Subcutaneous abdominal adipose tissue (tissue), 5 donors: ENCODE results near the gene TNIP1.

ENCODE experiments used
- H3K27ac ChIP-seq: one replicate; pipeline ENCODE4 v1.7.0; 2013; ENCODE audit warnings: low read depth, mild to moderate bottlenecking, inconsistent platforms, low read length, moderate library complexity
- H3K27me3 ChIP-seq, 5 donors: one replicate each; pipeline ENCODE4 v1.7.0; 2013; ENCODE audit warnings: low read length in 5 of 5, inconsistent platforms in 1 of 5; ENCODE audit not compliant: control insufficient read depth in 5 of 5, insufficient read depth in 4 of 5
- H3K36me3 ChIP-seq, 5 donors: one replicate each; pipeline ENCODE4 v1.7.0; 2013; ENCODE audit warnings: low read length in 5 of 5; ENCODE audit not compliant: control insufficient read depth in 5 of 5, insufficient read depth in 5 of 5
- H3K4me1 ChIP-seq, 5 donors: one replicate each; pipeline ENCODE4 v1.7.0; 2013; ENCODE audit warnings: low read length in 5 of 5, mild to moderate bottlenecking in 3 of 5, moderate library complexity in 1 of 5; ENCODE audit not compliant: control insufficient read depth in 5 of 5, insufficient read depth in 5 of 5
- H3K4me3 ChIP-seq, 5 donors: one replicate each; pipeline ENCODE4 v1.7.0; 2013; ENCODE audit warnings: low read length in 5 of 5, low read depth in 1 of 5
- H3K9ac ChIP-seq, 5 donors: one replicate each; pipeline ENCODE4 v1.7.0; 2013; ENCODE audit warnings: low read length in 5 of 5, mild to moderate bottlenecking in 4 of 5, moderate library complexity in 3 of 5
- H3K9me3 ChIP-seq, 5 donors: one replicate each; pipeline ENCODE4 v1.7.0; 2013; ENCODE audit warnings: low read length in 5 of 5; ENCODE audit not compliant: control insufficient read depth in 5 of 5
- donor health status: healthy.
- donor health status: healthy.
- donor health status: healthy.
- donor health status: healthy.
- donor health status: healthy.

The TNIP1 gene

DNA sequence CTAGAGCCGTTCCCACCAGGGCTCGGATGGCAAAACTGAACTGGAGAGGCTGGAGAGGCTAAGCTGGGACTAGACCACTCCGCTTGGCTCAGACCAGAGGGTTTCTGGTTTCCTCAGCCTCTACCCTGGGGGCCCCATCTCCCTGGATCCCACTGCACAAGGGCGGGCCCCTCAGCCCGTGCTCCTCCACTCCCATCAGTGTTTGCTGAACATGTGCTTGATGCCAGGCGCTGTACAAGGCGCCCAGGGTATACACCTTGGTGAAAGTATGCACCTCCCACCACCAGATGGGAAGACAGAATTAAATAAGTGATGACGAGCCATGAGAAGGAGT is 42.5 kb downstream of the TNIP1 start:
- H3K9me3 ChIP-seq = no peaks in the 10 kb centered on the region
- H3K27ac ChIP-seq = peak overlapping the region; percentile 99
- H3K27me3 ChIP-seq = no peaks in the 10 kb centered on the region
- peak overlapping the region in 1 of 5 donors; percentile 19 for H3K4me3 ChIP-seq
- peaks cover 4 to 96% (median 83%) of the 10 kb centered on the region in 5 donors for H3K36me3 ChIP-seq
- peaks cover 24 to 44% (median 40%) of the 10 kb centered on the region in 5 donors for H3K4me1 ChIP-seq
- H3K9ac ChIP-seq = peak overlapping the region in 4 of 5 donors; percentile 31 to 71 (median 56)

DNA sequence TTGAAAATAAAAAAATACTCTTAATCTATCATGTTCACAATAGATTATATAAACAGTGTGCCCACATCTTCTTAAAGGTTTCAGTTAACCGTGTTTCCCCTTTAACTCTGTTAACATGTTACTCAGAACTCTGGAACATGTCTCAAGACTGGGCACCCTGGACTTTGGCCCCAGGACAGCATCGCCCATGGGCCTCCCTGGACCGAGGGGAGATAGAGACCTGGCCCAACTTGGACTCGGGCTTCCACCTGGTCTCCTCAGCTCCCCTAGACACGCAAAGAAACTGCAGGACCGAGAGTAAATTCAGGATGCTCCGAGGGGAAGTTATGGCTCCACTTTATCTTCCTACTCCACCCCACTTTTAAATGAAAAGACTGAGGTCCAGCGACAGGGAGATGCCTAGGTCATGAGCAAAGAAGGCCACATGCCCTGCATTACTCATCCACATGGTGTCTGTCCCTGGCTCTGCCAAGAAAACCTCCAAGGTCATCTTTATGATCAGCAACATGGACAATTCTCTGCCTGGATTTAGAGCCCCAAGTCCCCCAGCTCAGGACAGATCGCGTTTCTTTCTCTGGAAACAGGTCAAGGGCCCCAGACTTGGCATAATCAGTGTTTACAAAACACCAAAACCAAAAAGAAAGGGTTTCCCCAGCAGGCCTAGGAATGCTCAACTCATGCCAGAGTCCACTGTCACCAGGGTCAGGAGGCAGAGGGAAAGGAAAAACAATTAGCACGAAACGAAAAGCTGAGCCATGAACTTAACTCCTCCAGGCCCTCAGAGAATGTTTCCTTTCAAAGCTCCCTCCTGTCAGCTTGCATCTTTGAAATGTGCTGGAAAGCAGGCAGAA is 43.0 kb downstream of the TNIP1 start:
- Histone ChIP-seq H3K4me1 (peaks cover 24 to 44% (median 40%) of the 10 kb centered on the region in 5 donors), H3K9me3 (no peaks in the 10 kb centered on the region), H3K36me3 (peaks cover 4 to 95% (median 82%) of the 10 kb centered on the region in 5 donors), H3K27ac (peak overlapping the region; percentile 99), H3K4me3 (peak overlapping the region in 1 of 5 donors; percentile 19), H3K9ac (peak overlapping the region in 4 of 5 donors; percentile 31 to 71 (median 56)), H3K27me3 (no peaks in the 10 kb centered on the region)

DNA sequence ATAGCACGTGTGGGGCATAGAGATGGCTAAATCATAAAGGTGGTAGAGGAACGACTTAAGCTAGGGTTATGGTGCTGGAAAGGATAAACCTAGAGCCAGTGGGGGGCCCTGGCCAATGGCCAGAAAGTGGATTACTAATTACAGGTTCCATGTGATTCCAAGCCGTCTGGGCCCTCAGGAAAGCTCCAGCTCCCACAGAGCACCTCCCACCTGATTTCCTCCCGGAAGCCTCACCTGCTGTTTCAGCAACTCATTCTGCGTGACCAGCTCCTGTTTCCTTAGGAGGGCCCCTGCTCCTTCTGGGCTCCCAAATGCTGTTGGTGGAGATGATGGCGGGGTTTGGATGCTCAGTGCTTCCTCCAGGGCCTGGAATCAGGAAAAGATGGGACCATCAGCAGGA is 44.3 kb downstream of the TNIP1 start:
- H3K9ac ChIP-seq = no peak overlapping the region
- no peaks in the 10 kb centered on the region for H3K27me3 ChIP-seq
- peaks cover 24 to 47% (median 43%) of the 10 kb centered on the region in 5 donors for H3K4me1 ChIP-seq
- no peak overlapping the region for H3K4me3 ChIP-seq
- H3K9me3 ChIP-seq = no peaks in the 10 kb centered on the region
- peak overlapping the region; percentile 99 for H3K27ac ChIP-seq
- peaks cover 4 to 95% (median 81%) of the 10 kb centered on the region in 5 donors for H3K36me3 ChIP-seq

DNA sequence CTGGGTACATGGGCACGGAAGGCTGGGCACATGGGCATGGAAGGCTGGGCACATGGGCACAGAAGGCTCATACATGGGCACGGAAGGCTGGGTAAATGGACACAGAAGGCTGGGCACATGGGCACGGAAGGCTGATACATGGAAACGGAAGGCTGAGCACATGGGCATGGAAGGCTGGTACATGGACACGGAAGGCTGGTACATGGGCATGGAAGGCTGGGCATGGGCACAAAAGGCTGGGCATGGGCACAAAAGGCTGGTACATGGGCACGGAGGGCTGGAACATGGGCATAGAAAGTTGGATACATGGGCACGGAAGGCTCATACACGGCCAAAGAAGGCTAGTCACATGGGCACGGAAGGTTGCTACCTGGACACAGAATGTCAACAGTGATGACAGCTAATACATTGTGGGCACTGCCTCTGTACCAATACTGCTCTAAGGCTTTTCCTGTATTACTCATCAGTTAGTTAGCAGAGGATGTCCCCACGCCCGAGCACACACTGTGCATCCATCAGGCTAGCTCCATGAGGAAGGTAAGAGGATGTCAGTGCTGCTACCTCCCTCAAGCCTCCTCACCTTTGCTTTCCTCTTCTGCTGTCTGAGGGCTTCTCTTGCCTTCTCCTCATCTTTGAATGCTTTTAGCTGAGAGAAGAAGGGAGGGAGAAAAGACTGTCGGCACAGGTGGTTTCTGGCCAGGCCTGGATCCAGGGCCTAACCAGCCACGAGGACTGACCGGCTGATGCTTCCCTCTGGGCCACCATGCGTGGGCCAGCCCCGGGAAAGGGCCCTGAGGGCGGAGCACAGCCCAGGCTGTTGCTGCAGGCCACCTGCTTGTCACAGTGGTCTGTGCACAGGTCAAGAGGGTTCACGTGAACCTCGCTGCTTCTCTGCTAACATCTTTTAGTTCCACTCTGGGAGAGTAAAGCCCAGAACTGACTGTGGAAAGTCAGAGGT is 46.1 kb downstream of the TNIP1 start:
- Histone ChIP-seq H3K4me3 (no peak overlapping the region), H3K9ac (no peak overlapping the region), H3K9me3 (no peaks in the 10 kb centered on the region), H3K27ac (no peak overlapping the region), H3K36me3 (peaks cover 4 to 96% (median 74%) of the 10 kb centered on the region in 5 donors), H3K4me1 (peaks cover 17 to 53% (median 49%) of the 10 kb centered on the region in 5 donors), H3K27me3 (no peaks in the 10 kb centered on the region)

DNA sequence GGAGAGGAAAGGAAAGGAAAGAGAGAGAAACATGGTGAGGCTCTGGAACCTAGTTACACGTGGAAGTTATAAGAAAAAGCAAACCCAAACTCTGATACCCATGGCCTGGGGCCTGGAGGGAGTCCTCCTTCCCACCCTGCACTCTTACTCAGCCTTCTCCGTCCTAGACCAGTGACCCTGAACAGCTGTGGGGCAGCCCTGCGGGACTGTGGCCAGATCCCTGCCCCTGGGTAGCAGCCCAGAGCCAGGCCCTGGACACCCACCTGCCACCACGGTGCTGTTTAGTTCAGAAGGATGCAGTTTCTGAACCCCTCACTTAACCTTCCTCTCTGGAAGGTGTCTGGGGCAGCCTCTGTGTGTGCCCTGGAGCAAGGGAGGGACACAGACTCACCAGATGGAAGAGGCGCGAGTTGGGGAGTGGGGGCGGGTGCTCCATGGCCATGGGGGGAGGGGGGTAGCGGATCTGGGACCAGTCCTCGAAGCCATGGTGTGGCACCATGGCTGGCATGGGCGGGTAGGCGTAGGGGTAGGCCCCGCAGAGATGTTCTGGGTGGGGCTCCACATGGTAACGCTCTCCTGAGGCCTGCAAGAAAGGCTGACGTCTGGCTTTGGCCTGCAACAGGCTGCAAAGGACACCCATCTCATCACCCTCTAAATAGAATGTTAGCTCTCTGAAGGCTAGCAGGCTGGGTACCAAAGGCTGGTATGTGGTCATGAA is 47.5 kb downstream of the TNIP1 start:
- H3K4me1 ChIP-seq = peaks cover 7 to 52% (median 43%) of the 10 kb centered on the region in 5 donors
- H3K9me3 ChIP-seq = no peaks in the 10 kb centered on the region
- no peak overlapping the region for H3K9ac ChIP-seq
- H3K27ac ChIP-seq = no peak overlapping the region
- no peaks in the 10 kb centered on the region for H3K27me3 ChIP-seq
- peaks cover 4 to 96% (median 75%) of the 10 kb centered on the region in 5 donors for H3K36me3 ChIP-seq
- H3K4me3 ChIP-seq = no peak overlapping the region

DNA sequence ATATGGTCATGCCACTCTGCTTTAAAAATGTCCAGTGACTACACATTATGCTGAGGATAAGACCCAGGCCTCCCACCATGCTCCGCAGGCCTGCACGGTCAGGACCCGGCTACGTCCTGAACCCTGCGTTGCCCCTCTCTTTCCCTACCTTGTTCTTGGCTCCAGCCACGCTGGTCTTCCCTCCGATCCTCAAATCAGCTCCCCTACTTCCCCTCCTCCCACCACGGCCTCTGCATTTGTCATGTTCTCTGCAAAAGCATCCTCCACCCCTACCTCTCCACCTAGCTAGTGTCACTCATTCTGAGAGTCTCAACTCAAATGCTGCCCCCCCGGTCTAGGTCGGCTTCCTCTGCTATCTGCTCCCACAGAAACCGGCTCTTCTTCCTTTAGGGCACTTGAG is 49.3 kb downstream of the TNIP1 start:
- Histone ChIP-seq H3K4me1 (peaks cover 12 to 52% (median 46%) of the 10 kb centered on the region in 5 donors), H3K36me3 (peaks cover 4 to 99% (median 86%) of the 10 kb centered on the region in 5 donors), H3K4me3 (no peak overlapping the region), H3K27me3 (no peaks in the 10 kb centered on the region), H3K9ac (no peak overlapping the region), H3K27ac (peak overlapping the region; percentile 98), H3K9me3 (no peaks in the 10 kb centered on the region)

DNA sequence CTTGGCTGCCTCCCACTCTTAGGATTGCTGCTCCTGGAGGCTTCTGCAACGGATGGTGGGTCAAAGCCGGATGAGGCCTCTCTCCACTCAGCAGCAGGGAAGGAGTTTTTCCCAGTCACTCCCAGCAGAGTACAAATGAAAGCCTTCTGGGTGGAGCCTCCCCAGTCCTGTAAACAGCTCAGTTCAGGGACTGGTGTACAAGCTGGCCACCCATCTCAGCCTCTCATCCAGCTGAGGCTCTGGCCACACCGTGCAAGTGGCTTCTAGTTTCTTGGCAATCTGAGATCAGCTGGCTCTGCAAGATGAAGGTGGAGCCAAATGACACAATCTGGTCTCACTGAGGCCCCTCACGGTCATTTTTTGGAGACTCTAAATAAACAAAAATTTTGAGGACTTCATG is 50.5 kb downstream of the TNIP1 start:
- Histone ChIP-seq H3K9me3 (no peaks in the 10 kb centered on the region), H3K4me1 (peaks cover 22 to 63% (median 58%) of the 10 kb centered on the region in 5 donors), H3K27ac (peak overlapping the region; percentile 98), H3K9ac (peak overlapping the region in 2 of 5 donors; percentile 26 to 35), H3K36me3 (peaks cover 0 to 98% (median 85%) of the 10 kb centered on the region in 5 donors), H3K27me3 (no peaks in the 10 kb centered on the region), H3K4me3 (no peak overlapping the region)

DNA sequence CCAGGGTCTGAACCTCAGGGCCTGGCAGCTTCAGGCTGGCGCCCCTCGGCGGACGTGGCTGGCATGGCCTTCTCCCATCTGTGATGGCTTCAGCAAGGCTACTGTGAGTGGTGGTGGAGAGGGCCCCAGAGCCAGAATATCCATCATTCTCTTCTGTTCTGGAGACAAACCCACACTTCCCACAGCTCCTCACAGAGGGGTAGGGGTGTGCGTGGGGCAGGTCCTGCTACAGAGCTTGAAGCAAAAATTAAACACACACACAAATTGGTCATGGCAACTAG is 50.8 kb downstream of the TNIP1 start:
- Histone ChIP-seq H3K27me3 (no peaks in the 10 kb centered on the region), H3K4me1 (peaks cover 25 to 67% (median 62%) of the 10 kb centered on the region in 5 donors), H3K9me3 (no peaks in the 10 kb centered on the region), H3K27ac (peak overlapping the region; percentile 98), H3K36me3 (peaks cover 0 to 98% (median 85%) of the 10 kb centered on the region in 5 donors), H3K4me3 (no peak overlapping the region), H3K9ac (peak overlapping the region in 1 of 5 donors; percentile 26)

DNA sequence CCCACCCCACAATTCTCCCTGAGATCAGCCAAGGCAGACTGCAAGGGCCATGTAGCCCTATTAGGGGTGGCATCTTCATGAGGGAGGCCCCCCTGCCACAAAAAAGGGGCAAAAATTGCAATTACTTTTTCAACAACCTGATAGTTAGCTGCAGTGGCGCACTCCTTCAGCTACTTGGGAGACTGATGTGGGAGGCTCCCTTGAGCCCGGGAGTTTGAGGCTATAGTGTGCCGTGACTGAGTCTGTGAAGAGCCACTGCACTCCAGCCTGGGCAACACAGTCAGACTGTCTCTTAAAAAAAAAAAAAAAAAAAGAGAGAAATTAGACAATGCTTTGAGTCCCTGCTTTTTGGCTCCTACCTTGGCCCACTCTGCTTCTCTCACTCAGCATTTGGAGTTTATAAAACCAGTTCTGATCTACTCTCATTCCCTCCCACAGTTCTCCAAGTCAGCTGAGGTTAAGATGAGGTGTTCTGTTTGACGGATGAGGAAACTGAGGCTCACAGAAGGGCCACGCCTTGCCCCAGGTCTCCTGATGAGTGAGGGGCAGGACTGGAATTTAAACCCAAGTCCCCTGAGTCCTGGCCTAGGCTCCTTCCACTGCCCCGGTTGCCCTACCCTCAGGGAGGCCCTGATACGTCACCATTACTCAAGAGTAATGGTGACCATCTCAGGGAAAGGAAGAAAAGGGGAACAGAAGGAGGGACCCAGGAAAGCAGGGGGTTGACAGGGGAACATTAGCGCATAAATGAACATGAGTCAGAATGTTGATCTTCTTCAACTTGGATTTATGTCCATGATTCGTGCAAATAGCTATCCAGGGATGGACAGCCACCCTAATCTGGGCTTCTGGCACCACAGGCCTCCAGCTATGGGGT is 51.4 kb downstream of the TNIP1 start:
- peaks cover 29 to 73% (median 67%) of the 10 kb centered on the region in 5 donors for H3K4me1 ChIP-seq
- H3K9me3 ChIP-seq = no peaks in the 10 kb centered on the region
- peak overlapping the region; percentile 98 for H3K27ac ChIP-seq
- peaks cover 0 to 96% (median 84%) of the 10 kb centered on the region in 5 donors for H3K36me3 ChIP-seq
- H3K9ac ChIP-seq = peak overlapping the region in 2 of 5 donors; percentile 21
- no peak overlapping the region for H3K4me3 ChIP-seq
- no peaks in the 10 kb centered on the region for H3K27me3 ChIP-seq
